Activated CD8-positive, alpha-beta memory T cell treated with anti-CD3 and anti-CD28 coated beads, Interleukin-2, amount 50 U/mL, for 1 hour (primary cell): ENCODE data around the gene NAGS.
"Not testable (repeated sequence)": the region's sequence is repeated elsewhere in the genome, so short reads cannot be mapped to it uniquely, and the experiment has no call there.

ENCODE experiments used
- DNase-seq: peaks from one replicate; pipeline ENCODE4 v3.0.0-alpha.2; 2020; ENCODE audit errors: extremely low read depth

NAGS gene

DNA sequence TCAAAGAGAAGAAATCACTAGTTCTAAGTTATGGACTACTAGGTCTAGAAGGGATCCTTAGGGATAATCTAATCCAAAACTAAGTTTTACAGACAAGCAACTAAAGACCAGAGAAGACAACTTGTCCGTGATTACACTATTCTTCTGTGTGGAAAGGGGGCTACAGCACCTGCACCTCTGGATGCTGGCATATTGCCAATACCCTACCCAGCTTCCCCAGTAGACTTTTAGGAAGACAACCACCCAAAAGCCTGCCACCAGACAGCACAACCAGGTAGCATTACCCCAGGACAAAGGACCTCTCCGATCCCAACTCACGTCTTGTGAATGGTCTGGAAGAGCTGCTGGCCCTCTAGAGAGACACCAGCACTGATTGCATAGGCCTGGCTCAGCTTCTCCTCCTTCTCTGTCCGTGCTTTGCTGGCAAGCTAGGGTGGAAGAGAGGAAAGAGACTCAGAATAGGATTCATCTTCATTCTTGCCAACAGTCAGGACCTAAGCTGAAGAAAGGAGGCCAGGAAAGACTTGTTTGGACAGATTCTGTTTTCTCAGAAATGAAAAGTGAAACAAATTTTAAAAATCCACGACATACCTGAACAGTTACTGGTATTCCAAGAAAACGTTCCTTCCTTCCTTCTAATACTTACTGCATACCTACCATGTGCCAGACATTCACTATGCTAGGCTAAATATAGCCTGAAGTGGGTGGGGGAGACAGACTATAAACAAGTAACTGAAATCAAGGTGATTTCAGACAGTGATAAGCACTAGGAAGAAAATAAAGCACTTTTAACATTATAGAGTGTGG is 35.6 kb downstream of the NAGS start:
- no peak for DNase-seq

- no peak for DNase-seq
Measured at GRCh38 chr17:44043272-44043696, 38.9 kb downstream of the NAGS start.

DNA sequence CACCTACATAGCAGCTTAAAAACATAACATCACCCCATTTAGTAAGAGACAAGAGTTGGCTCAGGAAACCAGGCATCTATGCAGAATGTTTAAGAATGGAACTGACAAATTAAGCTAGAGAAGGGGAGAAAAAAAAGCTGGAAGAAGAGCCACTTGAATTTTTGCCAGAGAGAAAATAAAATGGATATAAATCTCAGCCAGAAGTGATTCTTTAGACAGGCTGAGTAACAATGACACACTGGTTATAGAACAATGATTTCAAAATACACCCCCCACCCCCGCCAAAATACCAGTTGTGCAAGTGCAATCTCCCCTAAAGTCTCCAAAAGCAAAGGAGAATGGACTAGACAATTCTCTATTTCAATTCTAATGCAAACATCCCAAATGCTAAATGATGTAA is 39.6 kb downstream of the NAGS start:
- DNase-seq, result no peak

GRCh38 chr17:44045486-44045885 is 41.1 kb downstream of the NAGS start:
- no peak for DNase-seq

GRCh38 chr17:44046893-44047292 is 42.5 kb downstream of the NAGS start:
- DNase-seq, result not testable (repeated sequence)

- no peak for DNase-seq
Measured at GRCh38 chr17:44049294-44050060, 45.1 kb downstream of the NAGS start.

- DNase-seq, result no peak
Measured at GRCh38 chr17:44053125-44053872, 48.9 kb downstream of the NAGS start.
